CD4-positive, alpha-beta T cell treated with Interleukin-15 for 1 hour (primary cell): ENCODE data around the gene ZNF516.
A peak's percentile ranks its signal among the peaks of the same experiment; 100 is the strongest.
"Not testable (repeated sequence)": the region's sequence is repeated elsewhere in the genome, so short reads cannot be mapped to it uniquely, and the experiment has no call there.

Experiments used
- DNase-seq: peaks from one replicate; pipeline ENCODE4 v3.0.0-alpha.2; 2020

ZNF516 gene, protein sequence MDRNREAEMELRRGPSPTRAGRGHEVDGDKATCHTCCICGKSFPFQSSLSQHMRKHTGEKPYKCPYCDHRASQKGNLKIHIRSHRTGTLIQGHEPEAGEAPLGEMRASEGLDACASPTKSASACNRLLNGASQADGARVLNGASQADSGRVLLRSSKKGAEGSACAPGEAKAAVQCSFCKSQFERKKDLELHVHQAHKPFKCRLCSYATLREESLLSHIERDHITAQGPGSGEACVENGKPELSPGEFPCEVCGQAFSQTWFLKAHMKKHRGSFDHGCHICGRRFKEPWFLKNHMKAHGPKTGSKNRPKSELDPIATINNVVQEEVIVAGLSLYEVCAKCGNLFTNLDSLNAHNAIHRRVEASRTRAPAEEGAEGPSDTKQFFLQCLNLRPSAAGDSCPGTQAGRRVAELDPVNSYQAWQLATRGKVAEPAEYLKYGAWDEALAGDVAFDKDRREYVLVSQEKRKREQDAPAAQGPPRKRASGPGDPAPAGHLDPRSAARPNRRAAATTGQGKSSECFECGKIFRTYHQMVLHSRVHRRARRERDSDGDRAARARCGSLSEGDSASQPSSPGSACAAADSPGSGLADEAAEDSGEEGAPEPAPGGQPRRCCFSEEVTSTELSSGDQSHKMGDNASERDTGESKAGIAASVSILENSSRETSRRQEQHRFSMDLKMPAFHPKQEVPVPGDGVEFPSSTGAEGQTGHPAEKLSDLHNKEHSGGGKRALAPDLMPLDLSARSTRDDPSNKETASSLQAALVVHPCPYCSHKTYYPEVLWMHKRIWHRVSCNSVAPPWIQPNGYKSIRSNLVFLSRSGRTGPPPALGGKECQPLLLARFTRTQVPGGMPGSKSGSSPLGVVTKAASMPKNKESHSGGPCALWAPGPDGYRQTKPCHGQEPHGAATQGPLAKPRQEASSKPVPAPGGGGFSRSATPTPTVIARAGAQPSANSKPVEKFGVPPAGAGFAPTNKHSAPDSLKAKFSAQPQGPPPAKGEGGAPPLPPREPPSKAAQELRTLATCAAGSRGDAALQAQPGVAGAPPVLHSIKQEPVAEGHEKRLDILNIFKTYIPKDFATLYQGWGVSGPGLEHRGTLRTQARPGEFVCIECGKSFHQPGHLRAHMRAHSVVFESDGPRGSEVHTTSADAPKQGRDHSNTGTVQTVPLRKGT

DNA sequence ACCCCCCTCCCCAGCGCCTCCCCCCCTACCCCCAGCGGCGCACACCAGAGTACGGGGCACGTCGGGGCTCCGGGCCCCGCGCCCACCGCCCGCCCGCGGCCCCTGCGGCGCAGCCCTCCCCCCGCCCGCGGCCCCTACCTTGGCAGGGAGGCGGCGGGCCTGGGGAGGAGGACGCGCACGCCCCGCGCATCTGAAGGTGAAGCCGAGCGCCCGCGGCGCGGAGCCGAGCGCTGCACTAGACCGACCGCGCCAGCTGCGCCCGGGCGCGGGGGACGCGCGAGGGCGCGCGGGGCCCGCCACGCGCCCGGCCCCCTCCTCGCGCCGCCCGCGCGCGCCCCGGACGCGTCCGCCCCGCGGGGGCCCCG is at the start of gene ZNF516:
Gene ZNF516, minus strand, starts transcription at position 237 of the 365 bp plus-strand sequence. CDS start 52,188 bp downstream, outside the sequence.
- peak; percentile 34 for DNase-seq

DNA sequence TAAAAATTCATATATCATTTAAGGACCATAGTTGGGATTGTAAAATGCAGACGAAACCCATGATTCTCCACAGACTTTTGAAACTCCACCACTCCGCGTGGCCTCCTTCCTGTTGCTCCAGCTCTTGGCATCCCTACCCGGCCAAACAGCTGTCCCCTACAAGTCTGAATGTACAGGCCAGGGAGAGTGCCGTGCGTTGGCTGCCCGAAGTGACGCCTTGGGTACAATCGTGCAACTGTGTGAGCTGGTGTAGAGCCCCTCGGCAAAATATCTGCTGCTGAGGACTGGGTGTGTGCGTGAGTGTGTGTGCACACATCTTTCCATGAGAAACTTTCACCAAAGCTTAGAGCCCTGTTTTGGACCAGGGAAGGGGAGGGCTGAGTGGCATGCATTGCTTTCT is 43.8 kb upstream of the ZNF516 start:
- DNase-seq = no peak

DNA sequence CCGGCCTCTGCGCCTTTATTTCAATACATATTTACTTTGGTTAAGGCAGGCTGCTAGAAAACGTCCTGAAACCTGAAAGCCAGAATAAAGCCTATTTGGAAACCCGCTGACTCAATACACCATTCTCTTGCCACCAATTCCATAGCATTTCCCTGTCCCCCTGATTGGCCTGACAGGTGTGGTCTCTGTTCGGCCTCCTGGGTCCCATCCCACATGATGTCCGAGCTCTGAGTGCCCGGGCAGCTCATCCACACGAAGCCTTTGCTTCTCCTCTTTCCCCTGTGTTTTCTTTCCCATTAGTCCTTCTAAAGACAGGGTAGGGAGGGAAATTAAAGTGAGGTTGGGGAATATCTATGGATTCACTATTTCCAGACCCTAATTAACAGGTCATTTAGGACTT is 42.6 kb upstream of the ZNF516 start:
- no peak for DNase-seq

DNA sequence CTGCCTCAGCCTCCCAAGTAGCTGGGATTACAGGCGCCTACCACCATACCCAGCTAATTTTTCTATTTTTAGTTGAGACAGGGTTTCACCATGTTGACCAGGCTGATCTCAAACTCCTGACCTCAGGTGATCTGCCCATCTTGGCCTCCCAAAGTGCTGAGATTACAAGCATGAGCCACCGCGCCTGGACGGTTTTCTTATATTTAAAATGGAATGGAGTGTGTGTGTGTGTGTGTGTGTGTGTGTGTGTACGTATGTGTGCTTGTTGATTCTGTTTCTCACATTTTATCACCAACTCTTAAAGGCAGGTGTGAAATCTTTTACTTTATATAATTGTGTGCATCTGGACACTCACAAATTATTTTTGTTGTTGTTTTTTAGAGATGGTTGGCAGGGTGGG is 41.6 kb upstream of the ZNF516 start:
- not testable (repeated sequence) for DNase-seq

DNA sequence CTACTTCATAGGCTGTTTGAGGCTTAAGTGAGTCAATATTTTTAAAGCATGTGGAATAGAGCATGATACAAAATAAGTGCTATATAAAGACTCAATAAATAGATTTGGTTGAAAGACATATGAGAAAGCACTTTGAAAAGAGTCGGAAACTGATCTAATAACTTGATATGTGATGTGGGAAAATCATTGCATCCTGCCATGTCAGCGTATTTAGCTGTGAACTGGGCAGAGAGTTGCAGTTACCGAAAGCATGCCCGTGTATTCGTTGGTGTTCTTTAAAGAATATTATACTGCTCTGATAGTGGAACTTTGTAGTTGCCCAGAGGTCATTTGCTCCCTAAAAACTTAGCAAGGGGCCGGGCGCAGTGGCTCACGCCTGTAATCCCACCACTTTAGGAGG is 37.8 kb upstream of the ZNF516 start:
- DNase-seq = no peak

DNA sequence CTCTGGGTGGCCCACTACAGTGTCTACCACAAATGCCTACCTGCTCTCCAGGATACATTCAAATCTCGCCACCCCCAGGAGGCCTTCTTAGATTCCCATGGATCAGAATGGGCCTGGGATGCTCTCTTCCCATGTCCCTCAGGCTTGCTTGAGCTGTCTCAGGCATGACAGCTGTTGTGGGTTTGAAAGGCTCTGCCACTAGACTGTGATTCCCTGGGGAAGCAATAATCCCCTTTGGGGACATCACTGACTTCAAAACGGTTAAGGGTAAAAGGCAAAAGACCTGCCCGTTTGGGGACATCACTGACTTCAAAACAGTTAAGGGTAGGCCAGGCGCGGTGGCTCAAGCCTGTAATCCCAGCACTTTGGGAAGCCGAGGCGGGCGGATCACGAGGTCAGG is 35.8 kb upstream of the ZNF516 start:
- DNase-seq = no peak

DNA sequence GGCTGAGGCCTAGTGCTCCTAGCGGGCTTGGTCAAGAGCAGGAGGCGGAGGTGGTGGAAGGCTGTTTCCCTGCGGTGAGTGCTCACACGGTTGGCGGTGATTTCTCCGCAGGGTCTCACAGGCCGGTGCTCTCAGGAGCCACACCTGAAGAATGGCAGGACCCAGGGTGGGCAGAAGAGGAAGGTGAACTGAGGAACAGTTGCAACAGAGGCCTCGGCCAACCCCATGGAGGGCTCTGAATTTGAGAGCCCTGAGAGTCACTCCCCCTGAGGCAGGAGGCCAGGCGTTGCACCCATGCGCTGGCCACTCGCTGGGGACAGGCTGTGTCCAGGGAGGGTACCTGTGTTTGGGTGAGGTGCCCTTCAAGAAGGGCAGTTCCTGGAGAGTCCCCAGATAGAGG is 35.3 kb upstream of the ZNF516 start:
- DNase-seq = no peak

DNA sequence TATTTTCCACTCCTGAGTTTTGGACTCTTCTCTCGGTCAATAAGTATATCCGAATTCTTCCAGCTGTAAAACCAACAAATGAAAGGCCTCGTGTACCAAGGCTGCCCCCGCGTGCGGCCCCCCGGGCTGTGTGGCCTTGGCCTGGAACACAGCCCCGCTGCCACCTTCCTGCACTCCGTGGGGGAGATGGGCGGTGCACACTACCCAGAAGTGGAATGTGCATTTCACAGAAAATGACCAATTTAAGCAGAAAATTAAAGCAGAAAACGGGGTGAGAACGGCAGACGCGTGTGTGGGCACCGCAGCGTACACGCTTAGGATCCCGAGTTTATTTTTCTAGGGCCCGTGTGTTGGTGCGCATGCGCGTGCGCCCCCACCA is 34.4 kb upstream of the ZNF516 start:
- no peak for DNase-seq

DNA sequence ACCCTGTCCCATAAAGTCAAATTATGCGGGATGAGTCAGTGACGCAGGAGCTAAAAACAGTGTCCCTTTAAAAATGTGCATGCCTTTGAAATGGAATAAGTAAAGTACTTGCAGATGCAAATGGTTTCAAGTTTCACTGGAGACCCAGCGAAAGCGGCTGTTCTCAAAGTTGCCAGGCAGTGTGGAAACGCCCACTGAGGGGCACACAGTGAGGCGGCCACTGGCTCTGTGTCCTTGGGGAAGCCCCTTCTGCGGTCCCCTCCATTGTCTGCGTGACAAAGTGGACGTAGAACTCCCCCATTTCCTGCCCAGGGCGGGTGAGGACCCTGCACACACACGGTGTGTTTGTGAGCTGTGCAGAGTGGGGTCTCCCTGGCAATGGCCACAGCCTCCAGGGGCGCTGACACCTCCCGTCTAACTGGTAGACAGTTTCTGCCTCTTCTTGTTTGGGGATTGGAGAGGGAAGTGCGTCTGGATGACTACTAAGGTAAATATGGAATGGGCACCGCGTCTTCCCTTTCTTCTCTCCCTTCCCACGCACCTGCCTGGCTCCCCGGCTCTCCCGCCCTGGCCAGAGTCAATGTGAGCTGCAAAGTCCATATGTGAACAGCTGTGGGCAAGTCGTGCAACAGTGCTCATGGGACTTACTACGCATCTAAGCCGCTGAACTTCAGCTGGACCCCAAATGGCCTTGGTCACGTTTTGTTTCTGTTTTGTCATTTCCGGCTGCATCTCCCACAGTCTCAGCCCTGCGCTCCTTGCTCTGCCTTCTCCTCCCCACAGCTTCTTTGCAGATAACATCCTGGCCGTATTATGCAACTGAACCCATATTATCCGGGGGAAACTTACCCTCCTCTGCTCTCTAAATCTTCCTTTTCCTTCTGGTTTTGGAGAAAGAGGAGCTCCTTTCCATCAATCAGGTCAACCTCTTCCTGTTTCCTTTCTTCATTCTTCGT is 33.7 kb upstream of the ZNF516 start:
- DNase-seq = peak; percentile 22

DNA sequence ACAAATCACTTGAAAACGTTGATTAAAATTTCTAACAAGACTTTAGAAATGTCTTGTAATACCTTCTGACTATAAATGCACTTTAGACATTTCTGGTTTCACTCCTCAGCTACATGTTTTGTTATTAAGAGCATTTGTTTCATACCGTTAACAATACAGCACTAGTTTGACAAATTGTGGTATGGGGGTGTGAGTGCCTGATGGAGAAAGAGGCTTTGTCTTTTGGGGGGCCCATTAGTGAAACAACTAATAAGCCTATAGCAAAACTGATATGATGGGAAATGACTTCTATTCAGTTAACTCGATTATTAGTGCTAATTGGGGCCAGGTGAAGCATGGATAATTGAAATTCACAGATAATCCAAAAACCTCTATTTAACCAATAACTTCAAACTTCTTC is 30.9 kb upstream of the ZNF516 start:
- no peak for DNase-seq

DNA sequence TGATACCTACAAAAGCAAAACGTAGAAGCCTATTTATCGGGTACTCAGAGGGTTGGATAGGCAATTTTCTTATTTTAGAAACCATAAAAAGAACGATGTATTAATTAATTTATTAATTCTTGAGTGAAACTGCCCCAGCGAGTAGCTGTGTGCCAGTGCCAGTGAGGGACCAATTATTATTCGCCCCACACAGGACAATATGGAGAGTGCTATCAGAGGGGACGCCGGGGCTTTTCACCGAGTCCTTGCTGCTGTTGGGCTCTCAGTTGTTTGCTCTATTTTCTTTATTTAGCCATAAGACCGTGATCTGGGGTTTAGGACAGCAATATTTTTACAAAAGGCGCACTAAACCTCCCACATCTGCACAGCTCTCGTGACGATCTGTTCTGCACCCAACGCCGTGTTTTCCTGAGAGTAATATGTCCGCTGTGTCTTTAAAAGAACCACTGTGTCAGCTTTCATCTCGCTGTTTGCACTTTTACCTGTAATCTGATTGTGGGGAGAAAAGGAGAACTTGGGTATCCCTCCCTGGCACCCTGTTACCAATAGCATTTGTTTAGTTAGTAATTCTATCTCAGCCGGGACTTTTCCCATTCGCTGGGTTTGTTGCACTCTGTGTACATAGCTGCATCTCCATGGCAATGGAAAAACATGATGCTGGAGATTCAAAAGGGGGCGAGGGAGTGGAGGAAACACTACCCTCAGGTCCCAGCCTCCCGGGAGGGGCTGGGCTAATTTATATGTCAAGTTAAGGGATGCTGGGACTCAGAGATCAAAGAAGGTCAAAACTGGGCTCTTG is 30.1 kb upstream of the ZNF516 start:
- DNase-seq = no peak

DNA sequence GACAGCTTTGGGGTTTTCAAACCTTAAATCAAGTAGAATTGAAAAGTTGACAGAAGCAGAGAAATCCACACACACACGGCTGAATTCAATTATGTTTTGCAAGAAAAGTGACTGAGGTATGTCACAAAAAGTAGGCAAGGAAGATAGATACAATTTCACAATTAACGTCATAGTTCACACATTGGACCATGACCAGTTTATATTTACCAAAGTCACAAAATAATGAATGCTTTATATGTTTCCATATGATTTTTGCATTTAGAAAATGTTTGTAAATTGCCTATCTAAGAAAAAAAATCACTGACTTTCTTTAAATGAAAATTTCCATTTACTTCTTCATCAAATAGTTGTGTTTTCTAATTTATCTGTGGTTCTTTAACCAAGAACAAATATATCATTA is 29.4 kb upstream of the ZNF516 start:
- DNase-seq = no peak

DNA sequence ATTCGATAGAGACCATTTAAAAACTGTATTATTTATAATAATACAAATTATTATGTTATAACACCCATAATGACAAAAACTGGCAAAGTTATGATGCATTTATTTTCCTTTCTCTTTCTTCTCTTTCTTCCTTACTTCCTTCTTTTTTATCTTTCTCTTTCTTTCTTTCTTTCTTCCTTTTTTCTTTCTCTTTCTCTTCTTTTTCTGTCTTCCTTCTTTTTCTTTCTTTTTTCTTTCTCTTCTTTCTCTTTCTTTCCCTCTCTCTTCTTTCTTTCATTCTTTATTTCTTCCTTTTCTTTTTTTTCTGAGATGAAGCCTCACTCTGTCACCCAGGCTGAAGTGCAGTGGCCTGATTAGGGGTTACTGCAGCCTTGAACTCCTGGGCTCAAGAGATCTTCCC is 27.5 kb upstream of the ZNF516 start:
- DNase-seq = no peak

DNA sequence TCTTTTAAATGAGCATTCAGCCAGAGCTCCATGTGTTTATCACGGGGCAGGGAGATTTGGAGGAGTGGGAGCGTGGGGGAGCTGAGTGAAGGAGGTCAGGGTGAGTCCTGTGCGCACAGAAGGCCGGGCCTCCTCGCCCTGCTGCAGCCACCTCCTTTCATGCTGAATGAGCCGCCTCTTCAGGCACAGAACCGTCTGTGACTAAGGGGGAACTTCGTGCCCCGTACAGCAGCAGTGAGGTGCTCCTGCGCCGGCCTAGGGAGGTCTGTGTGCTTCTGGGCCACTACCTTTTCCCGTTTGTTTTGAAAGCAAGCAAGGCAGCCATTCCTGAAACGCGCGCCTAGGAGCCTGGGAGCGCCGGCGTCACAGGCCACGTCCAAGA is 27.1 kb upstream of the ZNF516 start:
- DNase-seq = no peak

DNA sequence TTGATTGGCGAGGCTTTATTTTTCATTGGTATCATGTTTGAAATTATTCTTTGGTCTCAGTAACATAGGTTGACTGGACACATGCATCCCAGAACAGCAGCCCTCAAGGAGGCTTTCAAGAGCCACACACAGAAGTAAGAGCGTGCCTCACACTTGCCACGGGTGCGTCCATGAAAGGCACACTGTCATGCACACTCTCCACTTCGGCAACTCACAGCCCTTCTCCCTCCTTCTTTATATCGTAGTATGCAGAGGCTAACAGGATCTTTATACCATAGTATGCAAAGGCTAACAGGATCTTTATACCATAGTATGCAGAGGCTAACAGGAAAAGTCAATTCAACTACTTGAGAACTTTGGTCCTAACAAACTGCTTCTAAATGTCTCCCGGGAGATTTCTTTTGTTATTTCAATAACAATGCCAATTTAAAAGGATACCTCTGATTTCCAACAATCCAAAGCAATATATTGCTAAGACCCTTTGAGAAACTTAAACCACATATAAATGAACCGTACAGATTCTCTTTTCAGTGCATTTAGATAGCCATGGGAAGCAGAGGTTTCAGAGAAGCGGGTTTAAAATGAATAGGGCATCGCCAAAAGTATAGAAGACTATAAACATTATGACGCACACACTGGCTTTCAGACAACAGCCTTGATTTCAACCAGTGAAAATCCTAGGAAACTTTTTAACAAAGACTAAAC is 26.5 kb upstream of the ZNF516 start:
- no peak for DNase-seq

DNA sequence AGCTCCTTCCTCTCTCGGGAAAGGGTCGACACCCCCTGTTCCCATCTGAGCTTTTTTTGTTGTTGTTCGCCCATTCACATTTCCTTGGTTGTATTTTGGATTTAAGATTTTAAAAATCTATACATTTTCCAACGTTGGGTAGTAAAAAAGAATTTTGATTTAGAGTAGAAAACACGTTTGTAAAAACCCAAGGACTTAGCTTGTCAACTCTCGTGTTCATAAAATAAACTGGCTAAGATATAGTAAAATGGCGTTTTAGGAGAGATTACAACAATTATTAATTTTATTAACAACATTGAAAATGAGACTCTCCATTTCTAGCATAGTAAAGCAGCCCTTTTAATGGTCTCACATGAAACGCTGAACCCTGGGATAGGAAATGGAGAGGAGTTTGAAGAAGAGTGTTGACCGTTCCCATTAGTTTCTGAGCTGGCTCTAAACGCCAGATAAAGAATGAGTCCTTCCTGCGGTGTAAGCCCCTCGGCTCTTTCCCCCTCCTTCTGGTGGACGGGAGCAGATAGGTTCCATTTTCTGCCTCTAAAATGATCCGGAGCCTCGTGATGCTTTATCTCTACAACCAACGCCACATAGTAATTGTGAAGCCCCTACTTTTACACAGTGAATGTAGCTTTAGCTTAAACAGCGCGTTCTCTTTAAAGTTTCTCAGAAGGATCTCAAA is 24.0 kb upstream of the ZNF516 start:
- no peak for DNase-seq

DNA sequence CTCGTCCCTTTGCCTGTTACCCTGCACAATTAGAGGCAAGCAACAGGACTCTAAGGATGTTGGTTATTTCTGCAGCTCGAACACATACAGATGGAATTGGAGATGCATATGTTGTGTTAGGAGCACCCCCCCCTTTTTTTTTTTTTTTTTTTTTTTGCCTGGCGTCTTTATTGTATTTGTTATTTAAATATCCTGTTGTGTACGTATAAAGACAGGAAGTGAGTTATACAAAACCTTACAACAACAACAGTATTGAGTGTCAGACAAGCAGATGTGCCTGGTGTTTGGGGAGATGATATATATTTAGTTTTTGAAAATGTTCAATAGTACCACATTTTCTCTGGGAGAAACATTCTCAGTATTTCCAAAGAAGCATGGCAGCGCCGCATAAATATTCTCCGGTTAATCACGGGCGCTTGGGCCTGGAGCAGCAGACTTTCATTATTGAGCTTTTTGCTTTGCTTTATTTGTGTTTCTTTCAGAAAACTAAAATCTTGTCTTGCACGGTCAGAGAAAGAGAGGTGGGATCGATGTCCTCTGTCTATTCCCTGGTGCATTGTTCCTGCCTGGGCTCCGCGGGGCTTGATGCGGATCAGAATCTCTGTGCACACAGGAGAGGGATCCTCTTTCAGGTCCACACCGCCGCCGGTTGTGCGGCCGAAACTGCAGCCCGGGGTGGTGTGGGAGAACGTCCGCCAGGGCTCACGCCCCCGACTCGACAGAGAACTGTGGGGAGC is 23.2 kb upstream of the ZNF516 start:
- no peak for DNase-seq

DNA sequence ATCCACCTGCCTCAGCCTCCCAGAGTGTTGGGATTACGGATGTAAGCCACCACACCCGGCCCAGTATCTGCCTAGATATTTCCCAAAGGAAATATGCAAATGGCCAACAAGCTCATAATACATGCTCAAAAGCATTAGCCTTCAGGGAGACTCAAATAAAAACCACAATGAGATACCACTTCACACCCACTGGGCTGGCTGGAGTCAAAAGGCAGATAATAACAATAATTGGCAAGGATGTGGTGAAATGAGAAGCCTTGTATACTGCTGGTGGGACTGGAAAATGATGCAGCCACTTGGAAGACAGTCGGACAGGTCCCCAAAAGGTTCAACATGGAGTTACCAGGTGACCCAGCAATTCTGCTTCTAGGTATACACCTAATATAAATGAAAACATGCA is 20.5 kb upstream of the ZNF516 start:
- DNase-seq = no peak

DNA sequence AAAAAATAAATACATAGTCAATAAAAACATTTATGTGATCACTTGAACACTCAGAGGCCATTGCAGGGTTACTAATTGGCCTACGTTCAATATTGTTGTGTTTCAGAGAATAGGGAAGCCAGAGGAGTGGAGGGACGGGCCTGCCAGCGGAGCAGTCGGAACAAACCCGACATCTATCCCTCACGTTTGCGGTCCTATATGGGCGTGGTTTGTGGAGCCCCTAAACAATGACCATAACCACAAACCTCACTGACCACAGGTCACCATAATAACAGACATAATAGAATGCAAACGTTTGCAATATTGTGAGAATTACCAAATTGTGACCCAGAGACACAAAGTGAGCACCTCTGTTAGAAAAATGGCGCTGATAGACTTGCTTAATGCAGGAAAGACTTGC is 19.5 kb upstream of the ZNF516 start:
- DNase-seq = no peak
